Vagina (tissue), 2 donors: ENCODE results near the gene TSPAN5.

Experiments
- POLR2A ChIP-seq, 2 donors: fragments of 450-650 bp; IDR thresholded peaks; one replicate each; pipeline ENCODE4 v1.6.1; 2017; ENCODE audit warnings: antibody characterized with exemption in 2 of 2, mild to moderate bottlenecking in 2 of 2, moderate library complexity in 2 of 2
- POLR2AphosphoS5 ChIP-seq, 2 donors: sonication (generic); formaldehyde crosslinking; IDR thresholded peaks; one replicate each; pipeline ENCODE4 v1.9.0; 2017; ENCODE audit warnings: antibody characterized with exemption in 2 of 2, mild to moderate bottlenecking in 2 of 2, low read depth in 1 of 2; ENCODE audit not compliant: insufficient read depth in 1 of 2
- TF ChIP-seq, protein P1 (sequence below), 3 experiments: fragments of 450-650 bp in 2 of 3; fragments of 200-600 bp in 1 of 3; sonication (generic) in 1 of 3; IDR thresholded peaks; one replicate each; pipeline ENCODE4 v1.5.1; 2017 to 2019; ENCODE audit warnings: antibody characterized with exemption in 3 of 3, mild to moderate bottlenecking in 2 of 3, moderate library complexity in 2 of 3

- TF ChIP-seq, protein P1, sequence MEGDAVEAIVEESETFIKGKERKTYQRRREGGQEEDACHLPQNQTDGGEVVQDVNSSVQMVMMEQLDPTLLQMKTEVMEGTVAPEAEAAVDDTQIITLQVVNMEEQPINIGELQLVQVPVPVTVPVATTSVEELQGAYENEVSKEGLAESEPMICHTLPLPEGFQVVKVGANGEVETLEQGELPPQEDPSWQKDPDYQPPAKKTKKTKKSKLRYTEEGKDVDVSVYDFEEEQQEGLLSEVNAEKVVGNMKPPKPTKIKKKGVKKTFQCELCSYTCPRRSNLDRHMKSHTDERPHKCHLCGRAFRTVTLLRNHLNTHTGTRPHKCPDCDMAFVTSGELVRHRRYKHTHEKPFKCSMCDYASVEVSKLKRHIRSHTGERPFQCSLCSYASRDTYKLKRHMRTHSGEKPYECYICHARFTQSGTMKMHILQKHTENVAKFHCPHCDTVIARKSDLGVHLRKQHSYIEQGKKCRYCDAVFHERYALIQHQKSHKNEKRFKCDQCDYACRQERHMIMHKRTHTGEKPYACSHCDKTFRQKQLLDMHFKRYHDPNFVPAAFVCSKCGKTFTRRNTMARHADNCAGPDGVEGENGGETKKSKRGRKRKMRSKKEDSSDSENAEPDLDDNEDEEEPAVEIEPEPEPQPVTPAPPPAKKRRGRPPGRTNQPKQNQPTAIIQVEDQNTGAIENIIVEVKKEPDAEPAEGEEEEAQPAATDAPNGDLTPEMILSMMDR (IDR thresholded peaks at IDR 0.05): no peak
- no peak for TF ChIP-seq POLR2A (IDR thresholded peaks at IDR 0.05)
- TF ChIP-seq POLR2AphosphoS5 (IDR thresholded peaks at IDR 0.05; ENCODE audit: insufficient read depth in 1 of 2, low read depth in 1 of 2): no peak
Observed at GRCh38 chr4:98680806-98681205, 22.4 kb upstream of the TSPAN5 start.
